LoVo (cell line): Measurements from ENCODE around the gene RPL22L1.
A peak's percentile ranks its signal among the peaks of the same experiment; 100 is the strongest.
"Not testable (repeated sequence)": the region's sequence is repeated elsewhere in the genome, so short reads cannot be mapped to it uniquely, and the experiment has no call there.

Experiments
- DNase-seq: peaks from one replicate; pipeline ENCODE4 v3.0.0-alpha.2; 2016; ENCODE audit warnings: low spot score

Gene RPL22L1

GRCh38 chr3:170877311-170877710 is 7.3 kb upstream of the RPL22L1 start:
- not testable (repeated sequence) for DNase-seq

GRCh38 chr3:170876537-170876936 is 6.5 kb upstream of the RPL22L1 start:
- no peak for DNase-seq

GRCh38 chr3:170869239-170869590 is 780 bp downstream of the RPL22L1 start:
- no peak for DNase-seq

- DNase-seq = no peak
Measured at GRCh38 chr3:170868577-170869238, 1.3 kb downstream of the RPL22L1 start.

- DNase-seq = no peak
Measured at GRCh38 chr3:170867143-170867937, 2.7 kb downstream of the RPL22L1 start.

- no peak for DNase-seq
Measured at GRCh38 chr3:170866499-170866898, 3.5 kb downstream of the RPL22L1 start.

GRCh38 chr3:170865209-170866094 is 4.5 kb downstream of the RPL22L1 start:
- DNase-seq = peak; percentile 44

GRCh38 chr3:170864525-170865208 is 5.3 kb downstream of the RPL22L1 start:
- no peak for DNase-seq

GRCh38 chr3:170863816-170864215 is 6.2 kb downstream of the RPL22L1 start:
- DNase-seq = no peak

- DNase-seq = no peak
Measured at GRCh38 chr3:170862618-170863374, 7.2 kb downstream of the RPL22L1 start.

- DNase-seq = no peak
Measured at GRCh38 chr3:170858599-170858998, 11.4 kb downstream of the RPL22L1 start.

GRCh38 chr3:170852324-170852723 is 17.7 kb downstream of the RPL22L1 start:
- DNase-seq = no peak

GRCh38 chr3:170848292-170848917 is 21.6 kb downstream of the RPL22L1 start:
- DNase-seq = no peak

- no peak for DNase-seq
Measured at GRCh38 chr3:170844377-170844776, 25.6 kb downstream of the RPL22L1 start.

GRCh38 chr3:170840291-170840859 is 29.6 kb downstream of the RPL22L1 start:
- DNase-seq = no peak

- no peak for DNase-seq
Measured at GRCh38 chr3:170839518-170840100, 30.4 kb downstream of the RPL22L1 start.

- DNase-seq = no peak
Measured at GRCh38 chr3:170836491-170836890, 33.5 kb downstream of the RPL22L1 start.

GRCh38 chr3:170835336-170835735 is 34.7 kb downstream of the RPL22L1 start:
- no peak for DNase-seq

GRCh38 chr3:170830580-170830979 is 39.4 kb downstream of the RPL22L1 start:
- no peak for DNase-seq
